ENCODE measurements around the gene HPGDS.

HPGDS gene

DNA sequence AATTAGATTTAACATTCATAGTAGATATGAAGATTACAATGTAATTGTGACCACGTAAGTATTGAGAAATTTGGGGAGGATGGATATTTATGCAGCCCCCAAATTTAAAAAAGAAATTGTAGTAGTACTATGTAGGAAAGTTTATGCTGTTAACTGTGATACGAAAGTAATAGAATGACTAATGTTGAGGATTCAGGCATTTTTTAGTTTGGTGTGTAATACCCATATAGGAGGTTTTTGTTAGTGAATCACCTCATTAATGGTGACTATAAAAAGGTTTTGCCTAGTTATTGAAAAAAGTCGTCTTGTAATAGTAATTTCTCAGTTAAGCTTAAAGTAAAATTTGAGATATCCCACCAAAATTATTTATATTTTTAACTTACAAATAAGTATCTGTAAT is 67.7 kb downstream of the HPGDS start:
- Mint-ChIP-seq H3K36me3 (ENCODE audit: low read depth) (peaks cover 65% of the 10 kb centered on the region), H3K27me3 (no peaks in the 10 kb centered on the region), H3K4me3 (no peak overlapping the region), H3K27ac (no peak overlapping the region), H3K4me1 (ENCODE audit: low read depth) (peaks cover 7% of the 10 kb centered on the region), H3K9me3 (no peaks in the 10 kb centered on the region)

DNA sequence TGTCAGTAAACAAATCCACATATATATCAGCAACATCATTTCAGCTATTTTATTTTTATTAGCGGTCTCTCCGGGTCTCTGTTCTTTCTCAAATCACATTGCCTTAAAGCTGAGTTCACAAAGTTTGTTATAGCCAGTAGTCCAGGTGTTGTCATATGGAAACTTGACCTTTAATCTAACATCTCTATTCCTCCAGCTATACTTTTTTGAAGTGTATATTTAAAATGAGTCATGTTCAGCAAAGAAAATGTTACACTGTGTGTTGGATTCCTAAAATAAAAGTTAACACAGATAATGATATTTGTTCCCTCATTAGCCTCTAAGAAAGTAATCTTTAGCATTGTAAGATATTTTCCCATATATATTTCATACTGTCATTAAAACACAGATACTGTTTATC is 71.4 kb downstream of the HPGDS start:
- H3K27me3 Mint-ChIP-seq: no peaks in the 10 kb centered on the region
- no peak overlapping the region for H3K27ac Mint-ChIP-seq
- no peak overlapping the region for H3K4me3 Mint-ChIP-seq
- peaks cover 55% of the 10 kb centered on the region for H3K36me3 Mint-ChIP-seq (ENCODE audit: low read depth)
- no peaks in the 10 kb centered on the region for H3K9me3 Mint-ChIP-seq
- H3K4me1 Mint-ChIP-seq (ENCODE audit: low read depth): peaks cover 7% of the 10 kb centered on the region

DNA sequence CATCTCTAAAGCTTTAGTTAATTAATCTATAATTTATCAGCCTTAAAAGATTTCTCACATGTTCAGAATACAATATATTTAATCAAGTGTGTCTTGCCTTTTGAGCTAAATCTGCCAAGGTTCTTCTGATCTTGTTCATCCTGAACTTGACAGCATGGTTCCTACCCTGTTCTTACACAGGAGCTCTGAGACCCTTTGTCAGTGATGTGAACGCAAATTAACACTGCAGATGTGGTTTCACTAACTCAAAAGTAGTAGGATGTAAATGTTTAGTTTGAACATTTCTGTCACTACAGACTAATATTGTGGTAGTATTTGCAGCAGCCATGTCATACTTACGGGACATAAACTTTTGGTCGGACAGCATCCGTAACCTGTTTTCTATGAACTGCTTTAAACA is 75.6 kb downstream of the HPGDS start:
- H3K9me3 Mint-ChIP-seq: no peaks in the 10 kb centered on the region
- peaks cover 53% of the 10 kb centered on the region for H3K36me3 Mint-ChIP-seq (ENCODE audit: low read depth)
- no peak overlapping the region for H3K27ac Mint-ChIP-seq

GRCh38 chr4:94262163-94263016 is 80.2 kb downstream of the HPGDS start:
- H3K36me3 Mint-ChIP-seq (ENCODE audit: low read depth): peaks cover 44% of the 10 kb centered on the region
- no peaks in the 10 kb centered on the region for H3K27me3 Mint-ChIP-seq
- no peaks in the 10 kb centered on the region for H3K4me1 Mint-ChIP-seq (ENCODE audit: low read depth)
- no peak overlapping the region for H3K27ac Mint-ChIP-seq
- no peaks in the 10 kb centered on the region for H3K9me3 Mint-ChIP-seq
- no peak overlapping the region for H3K4me3 Mint-ChIP-seq

More for the DNA sequence above, 75.6 kb downstream of the HPGDS start:
- peaks cover 7% of the 10 kb centered on the region for H3K4me1 Mint-ChIP-seq (ENCODE audit: low read depth)
- no peaks in the 10 kb centered on the region for H3K27me3 Mint-ChIP-seq
- H3K4me3 Mint-ChIP-seq: no peak overlapping the region

GRCh38 chr4:94256828-94257227 is 85.8 kb downstream of the HPGDS start:
- H3K9me3 Mint-ChIP-seq: no peaks in the 10 kb centered on the region
- no peak overlapping the region for H3K27ac Mint-ChIP-seq
- H3K4me3 Mint-ChIP-seq: no peak overlapping the region

DNA sequence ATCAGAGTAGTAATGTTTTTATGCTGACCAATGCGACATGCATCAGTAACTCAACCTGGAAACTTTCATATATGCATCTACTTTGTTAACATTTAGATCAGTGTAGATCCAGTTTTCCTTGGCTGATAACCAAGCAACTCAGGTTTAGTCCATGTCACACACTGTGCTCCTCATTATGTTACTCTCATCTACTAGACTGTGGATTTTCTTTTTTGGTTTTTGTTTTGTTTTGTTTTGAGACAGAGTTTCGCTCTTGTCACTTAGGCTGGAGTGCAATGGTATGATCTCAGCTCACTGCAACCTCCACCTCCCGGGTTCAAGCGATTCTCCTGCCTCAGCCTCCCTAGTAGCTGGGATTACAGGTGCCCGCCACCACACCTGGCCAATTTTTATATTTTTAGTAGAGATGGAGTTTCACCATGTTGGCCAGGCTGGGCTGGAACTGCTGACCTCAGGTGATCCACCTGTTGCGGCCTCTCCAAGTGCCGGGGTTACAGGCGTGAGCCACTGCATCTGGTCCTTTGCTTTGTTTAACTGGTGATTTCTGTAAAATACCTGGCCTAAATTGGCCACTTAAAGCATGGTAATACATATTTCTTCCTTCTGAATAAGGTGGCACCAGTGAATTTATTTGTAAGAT is 86.4 kb downstream of the HPGDS start:
- Mint-ChIP-seq H3K4me1 (ENCODE audit: low read depth) (no peaks in the 10 kb centered on the region), H3K9me3 (no peaks in the 10 kb centered on the region), H3K36me3 (ENCODE audit: low read depth) (peaks cover 35% of the 10 kb centered on the region), H3K27ac (no peak overlapping the region), H3K27me3 (no peaks in the 10 kb centered on the region), H3K4me3 (no peak overlapping the region)

More at GRCh38 chr4:94256828-94257227, 85.8 kb downstream of the HPGDS start:
- H3K36me3 Mint-ChIP-seq (ENCODE audit: low read depth): peaks cover 32% of the 10 kb centered on the region
- H3K27me3 Mint-ChIP-seq: no peaks in the 10 kb centered on the region
- no peaks in the 10 kb centered on the region for H3K4me1 Mint-ChIP-seq (ENCODE audit: low read depth)

GRCh38 chr4:94253036-94253435 is 89.6 kb downstream of the HPGDS start:
- Mint-ChIP-seq H3K9me3 (no peaks in the 10 kb centered on the region), H3K27me3 (no peaks in the 10 kb centered on the region), H3K4me1 (ENCODE audit: low read depth) (peaks cover 7% of the 10 kb centered on the region), H3K36me3 (ENCODE audit: low read depth) (peaks cover 54% of the 10 kb centered on the region), H3K27ac (no peak overlapping the region), H3K4me3 (no peak overlapping the region)

- Mint-ChIP-seq H3K36me3 (ENCODE audit: low read depth) (peaks cover 58% of the 10 kb centered on the region), H3K27me3 (no peaks in the 10 kb centered on the region), H3K27ac (no peak overlapping the region), H3K4me1 (ENCODE audit: low read depth) (peaks cover 7% of the 10 kb centered on the region), H3K9me3 (no peaks in the 10 kb centered on the region), H3K4me3 (no peak overlapping the region)
Measured at GRCh38 chr4:94251094-94251493, 91.5 kb downstream of the HPGDS start.

Measured in stimulated activated naive CD8-positive, alpha-beta T cell treated with anti-CD3 and anti-CD28 coated beads, Interleukin-15, Interleukin-2, amounts not matched to agents 100 ng/mL and 50 ng/mL, for 24 hours (primary cell).